ENCODE measurements around the gene ARL17A.
"Not testable (repeated sequence)": the region's sequence is repeated elsewhere in the genome, so short reads cannot be mapped to it uniquely, and the experiment has no call there.

ARL17A gene

GRCh38 chr17:46548607-46549006 is 30.9 kb downstream of the ARL17A start:
- DNase-seq (ENCODE audit: low read depth): not testable (repeated sequence)

GRCh38 chr17:46534716-46535115 is 44.8 kb downstream of the ARL17A start:
- DNase-seq (ENCODE audit: low read depth): not testable (repeated sequence)

GRCh38 chr17:46512168-46512567 is 67.3 kb downstream of the ARL17A start, which contains the start of gene LRRC37A2:
TSS of gene LRRC37A2 (plus strand) at chr17:46512468. CDS start at chr17:46512713, 245 bp downstream.
- DNase-seq (ENCODE audit: low read depth): not testable (repeated sequence)

- DNase-seq (ENCODE audit: low read depth): not testable (repeated sequence)
Observed at GRCh38 chr17:46505896-46506295, 73.6 kb downstream of the ARL17A start.

- DNase-seq (ENCODE audit: low read depth): not testable (repeated sequence)
Observed at GRCh38 chr17:46499437-46500139, 79.9 kb downstream of the ARL17A start.

GRCh38 chr17:46492021-46492420 is 87.5 kb downstream of the ARL17A start:
- DNase-seq (ENCODE audit: low read depth): not testable (repeated sequence)

GRCh38 chr17:46481310-46481709 is 98.2 kb downstream of the ARL17A start:
- DNase-seq (ENCODE audit: low read depth): not testable (repeated sequence)

- DNase-seq (ENCODE audit: low read depth): not testable (repeated sequence)
Observed at GRCh38 chr17:46478823-46479222, 100.7 kb downstream of the ARL17A start.

- DNase-seq (ENCODE audit: low read depth): not testable (repeated sequence)
Observed at GRCh38 chr17:46475583-46475982, 103.9 kb downstream of the ARL17A start.

- DNase-seq (ENCODE audit: low read depth): not testable (repeated sequence)
Observed at GRCh38 chr17:46474489-46474888, 105.0 kb downstream of the ARL17A start.

GRCh38 chr17:46467618-46468017 is 111.9 kb downstream of the ARL17A start:
- not testable (repeated sequence) for DNase-seq (ENCODE audit: low read depth)
